AG09309 (cell line): ENCODE results near the gene TERB2.
"Not testable (repeated sequence)": the region's sequence is repeated elsewhere in the genome, so short reads cannot be mapped to it uniquely, and the experiment has no call there.

ENCODE experiments used
- DNase-seq: peaks from one replicate; pipeline ENCODE4 v3.0.0-alpha.2; 2010; ENCODE audit warnings: low read depth
- H3K4me3 ChIP-seq: 2 replicates; pipeline ENCODE4 v1.5.1; 2011; ENCODE audit warnings: mild to moderate bottlenecking, low read depth, low read length, moderate library complexity; ENCODE audit not compliant: control insufficient read depth
- TF ChIP-seq, protein P1 (sequence below): IDR thresholded peaks from 2 replicates; pipeline ENCODE4 v1.5.1; 2011; ENCODE audit warnings: mild to moderate bottlenecking, low read depth, low read length, inconsistent platforms; ENCODE audit not compliant: insufficient read depth, control insufficient read depth; ENCODE audit errors: missing control alignments

TERB2 gene

DNA sequence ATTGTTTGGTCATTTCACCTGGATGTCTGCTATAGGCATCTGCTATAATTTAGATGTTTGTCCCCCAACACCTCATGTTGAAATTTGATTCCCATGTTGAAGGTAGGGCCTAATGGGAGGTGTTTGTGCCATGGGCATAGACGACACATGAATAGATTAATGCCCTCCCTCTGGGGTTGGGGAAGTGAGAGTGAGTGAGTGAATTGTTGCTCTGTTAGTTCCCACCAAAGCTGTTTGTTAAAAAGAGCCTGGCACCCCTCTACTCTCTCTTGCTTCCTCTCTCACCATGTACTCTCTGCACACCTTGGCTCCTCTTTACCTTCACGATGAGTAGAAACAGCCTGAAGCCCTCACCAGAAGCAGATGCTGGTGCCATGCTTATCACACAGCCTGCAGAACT lies 42.6 kb downstream of the TERB2 start:
- no peak overlapping the region for H3K4me3 ChIP-seq
- TF ChIP-seq, protein P1, sequence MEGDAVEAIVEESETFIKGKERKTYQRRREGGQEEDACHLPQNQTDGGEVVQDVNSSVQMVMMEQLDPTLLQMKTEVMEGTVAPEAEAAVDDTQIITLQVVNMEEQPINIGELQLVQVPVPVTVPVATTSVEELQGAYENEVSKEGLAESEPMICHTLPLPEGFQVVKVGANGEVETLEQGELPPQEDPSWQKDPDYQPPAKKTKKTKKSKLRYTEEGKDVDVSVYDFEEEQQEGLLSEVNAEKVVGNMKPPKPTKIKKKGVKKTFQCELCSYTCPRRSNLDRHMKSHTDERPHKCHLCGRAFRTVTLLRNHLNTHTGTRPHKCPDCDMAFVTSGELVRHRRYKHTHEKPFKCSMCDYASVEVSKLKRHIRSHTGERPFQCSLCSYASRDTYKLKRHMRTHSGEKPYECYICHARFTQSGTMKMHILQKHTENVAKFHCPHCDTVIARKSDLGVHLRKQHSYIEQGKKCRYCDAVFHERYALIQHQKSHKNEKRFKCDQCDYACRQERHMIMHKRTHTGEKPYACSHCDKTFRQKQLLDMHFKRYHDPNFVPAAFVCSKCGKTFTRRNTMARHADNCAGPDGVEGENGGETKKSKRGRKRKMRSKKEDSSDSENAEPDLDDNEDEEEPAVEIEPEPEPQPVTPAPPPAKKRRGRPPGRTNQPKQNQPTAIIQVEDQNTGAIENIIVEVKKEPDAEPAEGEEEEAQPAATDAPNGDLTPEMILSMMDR = no peak
- no peak for DNase-seq

DNA sequence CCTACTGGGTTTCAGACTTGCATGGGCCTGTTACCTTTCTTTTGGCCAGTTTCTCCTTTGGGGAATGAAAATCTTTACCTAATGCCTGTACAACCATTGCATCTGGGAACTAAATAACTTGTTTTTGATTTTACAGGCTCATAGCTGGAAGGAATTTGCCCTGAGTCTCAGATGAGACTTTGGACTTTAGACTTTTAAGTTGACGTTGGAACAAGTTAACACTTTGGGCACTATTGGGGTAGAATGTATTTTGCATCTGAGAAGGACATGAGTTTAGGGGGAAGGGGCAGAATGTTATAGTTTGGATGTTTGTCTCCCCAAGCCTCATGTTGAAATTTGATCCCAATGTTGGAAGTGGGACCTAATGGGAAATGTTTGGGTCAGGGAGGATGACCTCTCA lies 44.7 kb downstream of the TERB2 start:
- DNase-seq, H3K4me3 ChIP-seq: not testable (repeated sequence)

DNA sequence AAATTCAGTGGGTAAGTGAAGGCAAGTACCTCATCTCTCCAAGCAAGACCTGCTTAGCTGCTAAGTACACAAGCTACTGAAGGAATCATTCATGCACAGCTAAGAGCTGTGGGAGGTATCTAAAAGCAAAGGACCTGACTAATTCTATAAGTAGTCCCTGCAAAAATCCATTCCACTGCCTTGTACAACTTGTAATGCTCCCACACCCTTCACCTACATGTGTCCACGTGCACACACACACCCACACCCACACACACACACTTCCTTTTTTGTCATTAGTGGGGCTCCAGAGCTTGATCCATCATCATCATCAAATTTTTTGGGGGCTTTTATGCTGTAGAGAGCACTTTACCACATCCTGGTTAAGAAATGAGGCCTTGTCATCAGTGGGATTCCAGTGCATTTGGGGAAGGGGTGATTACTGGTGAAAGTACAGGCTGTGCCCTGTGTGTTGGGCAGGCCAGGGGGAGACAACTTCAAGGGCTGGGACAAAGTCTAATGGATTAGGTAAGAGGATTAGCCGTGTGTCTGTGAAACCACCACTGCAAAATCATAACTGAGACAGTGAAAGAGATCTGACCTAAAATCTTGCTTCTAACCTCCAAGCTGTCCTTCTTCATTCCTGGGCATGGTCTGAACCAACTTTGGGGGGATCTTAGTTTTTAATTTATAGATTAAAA lies 47.4 kb downstream of the TERB2 start:
- H3K4me3 ChIP-seq, DNase-seq: not testable (repeated sequence)

DNA sequence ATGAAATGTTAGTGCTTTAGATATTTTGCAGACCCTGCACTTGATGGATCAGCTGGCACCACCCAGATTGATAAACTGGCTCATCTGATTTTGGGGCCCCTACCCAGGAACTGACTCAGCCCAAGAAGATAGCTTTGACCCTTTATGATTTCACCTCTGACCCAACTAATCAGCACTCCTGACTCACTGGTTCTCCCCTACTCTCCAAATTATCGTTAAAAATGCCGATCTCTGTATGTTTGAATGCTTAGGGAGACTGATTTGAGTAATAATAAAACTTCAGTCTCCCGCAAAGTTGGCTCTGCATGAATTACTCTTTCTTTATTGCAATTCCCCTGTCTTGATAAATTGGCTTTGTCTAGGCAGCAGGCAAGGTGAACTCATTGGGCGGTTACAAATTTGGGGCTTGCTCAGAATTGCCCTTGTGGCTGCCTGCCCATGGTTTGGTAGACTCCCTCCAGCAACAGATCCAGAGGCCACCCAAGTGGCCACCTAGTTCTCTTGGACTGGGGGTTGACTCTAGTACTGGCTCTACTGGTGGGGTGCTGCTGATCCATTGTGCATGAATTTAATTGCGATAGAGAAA lies 48.2 kb downstream of the TERB2 start:
- not testable (repeated sequence) for DNase-seq

GRCh38 chr15:45009046-45009445 lies 52.6 kb downstream of the TERB2 start:
- DNase-seq = no peak
- no peak overlapping the region for H3K4me3 ChIP-seq
- TF ChIP-seq, protein P1 = no peak

More for the DNA sequence above, 48.2 kb downstream of the TERB2 start:
- not testable (repeated sequence) for H3K4me3 ChIP-seq

DNA sequence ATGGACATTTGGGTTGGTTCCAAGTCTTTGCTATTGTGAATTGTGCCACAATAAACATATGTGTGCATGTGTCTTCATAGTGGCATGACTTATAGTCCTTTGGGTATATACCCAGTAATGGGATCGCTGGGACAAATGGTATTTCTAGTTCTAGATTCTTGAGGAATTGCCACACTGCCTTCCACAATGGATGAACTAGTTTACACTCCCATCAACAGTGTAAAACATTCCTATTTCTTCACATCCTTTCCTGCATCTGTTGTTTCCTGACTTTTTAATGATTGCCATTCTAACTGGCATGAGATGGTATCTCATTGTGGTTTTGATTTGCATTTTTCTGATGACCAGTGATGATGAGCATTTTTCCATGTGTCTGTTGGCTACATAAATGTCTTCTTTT lies 58.6 kb downstream of the TERB2 start:
- not testable (repeated sequence) for H3K4me3 ChIP-seq, DNase-seq

GRCh38 chr15:45020222-45020900 lies 63.9 kb downstream of the TERB2 start:
- not testable (repeated sequence) for H3K4me3 ChIP-seq, DNase-seq

DNA sequence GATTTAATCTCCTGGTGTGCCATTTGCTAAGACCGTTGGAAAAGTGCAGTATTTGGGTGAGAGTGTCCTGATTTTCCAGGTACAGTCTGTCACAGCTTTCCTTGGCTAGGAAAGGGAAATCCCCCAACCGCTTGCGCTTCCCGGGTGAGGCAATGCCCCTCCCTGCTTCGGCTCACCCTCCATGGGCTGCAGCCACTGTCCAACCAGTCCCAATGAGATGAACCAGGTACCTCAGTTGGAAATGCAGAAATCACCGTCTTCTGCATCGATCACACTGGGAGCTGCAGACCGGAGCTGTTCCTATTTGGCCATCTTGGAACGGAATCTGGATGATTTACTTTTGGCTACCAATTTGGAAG lies 64.4 kb downstream of the TERB2 start:
- not testable (repeated sequence) for H3K4me3 ChIP-seq

GRCh38 chr15:45021348-45021747 lies 64.9 kb downstream of the TERB2 start:
- H3K4me3 ChIP-seq = no peak overlapping the region
- no peak for DNase-seq
- TF ChIP-seq, protein P1 = no peak

More for the DNA sequence above, 64.4 kb downstream of the TERB2 start:
- DNase-seq = not testable (repeated sequence)

DNA sequence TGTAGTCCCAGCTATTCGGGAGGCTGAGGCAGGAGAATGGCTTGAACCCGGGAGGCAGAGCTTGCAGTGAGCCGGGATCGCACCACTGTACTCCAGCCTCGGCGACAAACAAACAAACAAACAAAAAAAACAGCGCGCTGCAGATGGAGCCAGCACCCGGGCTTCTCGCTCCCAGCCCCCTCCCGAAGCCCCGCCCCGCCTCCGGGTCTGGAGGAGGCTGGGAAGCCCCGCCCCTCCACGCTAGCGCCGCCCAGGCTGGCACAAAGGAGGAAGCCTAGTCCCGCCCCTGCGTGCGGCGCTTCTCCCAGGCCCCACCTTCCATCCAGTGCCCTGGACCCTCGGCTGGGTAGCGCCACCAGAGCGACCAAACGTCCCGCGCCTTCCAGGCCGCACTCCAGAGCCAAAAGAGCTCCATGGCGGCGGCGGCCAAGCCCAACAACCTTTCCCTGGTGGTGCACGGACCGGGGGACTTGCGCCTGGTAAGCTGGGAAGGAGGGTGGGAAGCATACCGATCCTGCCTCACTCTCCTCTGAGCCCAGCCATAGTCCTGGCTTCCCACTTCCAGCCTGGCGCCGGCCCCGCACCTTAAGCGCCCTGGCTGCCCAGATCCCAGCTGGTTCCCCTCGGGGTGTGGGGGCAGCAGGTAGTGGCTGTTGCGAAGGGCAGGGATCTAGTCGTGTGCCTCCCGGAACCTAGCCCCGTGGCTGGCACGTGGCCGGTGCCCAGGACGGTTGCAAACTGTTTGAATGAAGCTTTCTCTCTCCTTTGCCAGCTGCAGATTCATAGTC lies 66.6 kb downstream of the TERB2 start, which contains the start of gene SORD:
SORD (plus strand) TSS at position 325 of the 788 bp plus-strand sequence; CDS start at position 414, 89 bp downstream.
- peak; percentile 8 for DNase-seq
- peak within 1 kb of the TSS; percentile 78 for H3K4me3 ChIP-seq
- TF ChIP-seq, protein P1 = no peak
